LoVo (cell line): ENCODE data around the gene SETD6.
"Not testable (repeated sequence)": the region's sequence is repeated elsewhere in the genome, so short reads cannot be mapped to it uniquely, and the experiment has no call there.

Source experiments
- DNase-seq: peaks from one replicate; pipeline ENCODE4 v3.0.0-alpha.2; 2016; ENCODE audit warnings: low spot score

The SETD6 gene, protein sequence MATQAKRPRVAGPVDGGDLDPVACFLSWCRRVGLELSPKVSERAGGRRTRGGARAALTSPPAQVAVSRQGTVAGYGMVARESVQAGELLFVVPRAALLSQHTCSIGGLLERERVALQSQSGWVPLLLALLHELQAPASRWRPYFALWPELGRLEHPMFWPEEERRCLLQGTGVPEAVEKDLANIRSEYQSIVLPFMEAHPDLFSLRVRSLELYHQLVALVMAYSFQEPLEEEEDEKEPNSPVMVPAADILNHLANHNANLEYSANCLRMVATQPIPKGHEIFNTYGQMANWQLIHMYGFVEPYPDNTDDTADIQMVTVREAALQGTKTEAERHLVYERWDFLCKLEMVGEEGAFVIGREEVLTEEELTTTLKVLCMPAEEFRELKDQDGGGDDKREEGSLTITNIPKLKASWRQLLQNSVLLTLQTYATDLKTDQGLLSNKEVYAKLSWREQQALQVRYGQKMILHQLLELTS

DNA sequence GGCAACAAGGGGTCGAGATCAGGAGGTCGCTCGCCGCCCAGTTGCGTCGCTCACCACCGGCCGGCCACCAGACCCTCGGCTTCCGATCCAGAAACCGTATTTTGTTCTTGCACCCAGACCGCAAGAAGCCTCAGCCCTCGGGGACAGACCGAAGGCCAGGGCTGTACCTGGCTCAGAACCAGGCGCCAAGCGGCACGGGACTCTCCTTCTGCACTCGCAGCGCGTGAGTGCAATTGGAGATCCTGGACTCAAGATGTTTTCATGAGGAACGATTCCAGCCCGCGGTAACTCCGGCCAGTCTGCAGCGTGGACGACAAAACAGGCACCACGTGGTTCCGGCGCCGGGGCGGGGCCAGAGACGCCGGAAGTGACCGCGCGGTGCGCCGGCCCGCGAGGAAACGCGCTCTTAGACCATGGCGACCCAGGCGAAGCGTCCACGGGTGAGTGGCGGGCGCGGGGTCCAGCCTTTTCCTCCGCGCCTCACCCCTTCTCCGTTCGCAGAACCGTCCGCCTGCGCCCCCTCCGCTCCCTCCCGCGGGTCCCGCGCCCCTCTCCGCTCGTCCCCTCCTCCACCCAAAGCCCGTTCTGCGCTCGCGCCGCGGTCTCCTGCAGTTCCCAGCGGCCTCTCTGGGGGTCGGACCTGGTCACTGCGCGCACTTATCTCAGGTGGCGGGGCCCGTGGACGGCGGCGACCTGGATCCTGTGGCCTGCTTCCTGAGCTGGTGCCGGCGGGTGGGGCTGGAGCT is at the start of gene SETD6:
TSS of gene SETD6 (plus strand) at position 393 of the 746 bp plus-strand sequence. CDS start at position 414, 21 bp downstream.
- peak; percentile 90 for DNase-seq

DNA sequence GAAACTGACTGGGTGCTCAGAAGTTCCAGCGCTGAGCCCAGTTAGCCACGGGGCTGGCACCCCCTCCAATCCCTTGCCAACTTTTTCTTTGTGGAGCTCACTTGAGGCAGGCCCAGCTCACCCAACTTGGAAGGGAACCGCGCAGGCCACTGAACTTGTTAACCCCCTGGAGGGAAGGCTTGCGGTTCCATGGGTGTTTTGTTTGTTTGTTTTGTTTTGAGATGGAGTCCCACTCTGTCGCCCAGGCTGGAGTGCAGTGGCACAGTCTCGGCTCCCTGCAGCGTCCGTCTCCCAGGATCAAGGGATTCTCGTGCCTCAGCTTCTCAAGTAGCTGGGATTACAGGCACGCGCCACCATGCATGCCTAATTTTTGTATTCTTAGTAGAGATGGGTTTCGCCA is 49.5 kb upstream of the SETD6 start:
- no peak for DNase-seq

DNA sequence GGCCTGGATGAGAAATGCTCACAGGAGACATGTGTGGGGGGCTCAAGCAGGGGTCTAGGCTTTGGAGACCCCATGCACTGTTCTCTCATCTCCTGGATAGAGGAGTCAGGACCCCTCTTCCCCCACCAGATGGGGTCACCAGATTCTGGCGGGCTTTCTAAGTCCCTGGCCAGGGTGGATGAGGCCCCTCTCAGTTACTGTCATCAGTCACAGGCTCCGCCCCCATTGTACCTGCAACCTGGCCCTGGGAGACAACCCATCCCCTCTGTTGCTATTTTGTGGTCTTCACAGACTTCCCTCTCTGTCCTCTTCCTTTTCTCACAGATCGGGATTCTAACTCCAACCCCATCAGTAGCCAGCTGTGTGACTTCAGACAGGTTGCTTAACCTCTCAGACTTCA is 48.9 kb upstream of the SETD6 start:
- no peak for DNase-seq

GRCh38 chr16:58467905-58468304 is 47.4 kb upstream of the SETD6 start:
- no peak for DNase-seq

GRCh38 chr16:58471209-58471975 is 43.9 kb upstream of the SETD6 start:
- no peak for DNase-seq

- DNase-seq: no peak
Observed at GRCh38 chr16:58472266-58472665, 43.1 kb upstream of the SETD6 start.

GRCh38 chr16:58472827-58473226 is 42.5 kb upstream of the SETD6 start:
- no peak for DNase-seq

DNA sequence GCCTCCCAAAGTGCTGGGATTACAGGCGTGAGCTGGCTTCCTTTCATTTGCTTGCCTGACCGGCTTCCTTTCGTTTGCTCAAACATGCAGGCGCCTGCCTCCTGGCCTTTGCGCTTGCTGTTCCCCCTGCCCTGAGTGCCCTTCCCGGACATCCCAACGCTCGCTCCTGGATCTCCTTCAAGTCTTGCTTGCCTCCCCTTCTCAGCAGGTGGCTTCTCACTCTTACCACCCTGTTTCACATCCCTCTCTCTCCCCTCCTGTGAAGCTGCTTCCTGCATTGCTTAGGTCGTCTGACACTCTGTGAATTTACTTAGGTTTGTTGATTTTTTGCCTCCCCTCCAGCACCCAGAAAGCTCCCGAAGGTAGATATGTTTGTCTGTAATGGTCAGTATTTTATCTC is 41.0 kb upstream of the SETD6 start:
- no peak for DNase-seq

DNA sequence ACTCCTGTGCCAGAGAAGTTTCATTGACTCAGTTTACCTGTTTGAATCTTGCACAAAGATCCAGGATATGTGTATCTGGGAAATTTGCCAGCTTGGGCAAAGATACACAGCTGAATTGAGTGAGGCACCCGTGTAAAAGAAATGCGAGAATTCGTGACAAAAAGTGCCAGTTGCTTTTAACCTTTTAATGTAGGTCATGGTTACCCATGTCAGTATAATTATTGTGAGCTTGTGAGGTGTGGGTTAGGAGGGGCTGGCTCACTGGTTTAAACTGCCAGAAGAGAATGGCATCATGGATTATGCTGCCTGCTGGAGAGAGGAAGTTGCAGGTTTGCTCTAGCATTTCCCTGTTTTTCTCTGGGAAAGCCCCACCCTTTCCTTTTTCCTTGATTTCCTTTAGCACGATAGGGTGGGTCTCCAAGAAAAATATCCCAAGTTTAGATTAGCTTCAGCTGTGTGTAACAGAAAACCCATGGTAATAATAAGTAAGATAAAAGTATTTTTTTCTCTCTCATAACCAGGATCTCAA is 40.2 kb upstream of the SETD6 start:
- DNase-seq: no peak

DNA sequence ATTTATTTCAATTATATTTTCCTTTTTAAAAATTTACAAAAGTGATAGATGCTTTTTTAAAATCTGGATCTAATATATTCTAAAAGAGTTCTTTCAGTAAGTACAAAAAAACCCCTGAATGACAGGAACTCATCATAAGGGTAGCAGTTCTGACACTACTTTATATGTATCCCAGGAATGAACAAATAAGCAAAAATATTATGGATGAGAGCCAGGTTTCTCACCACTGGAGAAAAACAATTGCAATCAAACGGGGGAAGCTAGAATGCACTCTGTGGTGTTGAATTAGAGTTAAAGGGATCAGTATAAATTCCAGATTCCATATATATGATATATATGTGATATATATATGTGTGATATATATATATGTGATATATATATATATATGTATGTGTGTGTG is 38.5 kb upstream of the SETD6 start:
- DNase-seq: no peak

GRCh38 chr16:58478427-58478826 is 36.9 kb upstream of the SETD6 start:
- no peak for DNase-seq

DNA sequence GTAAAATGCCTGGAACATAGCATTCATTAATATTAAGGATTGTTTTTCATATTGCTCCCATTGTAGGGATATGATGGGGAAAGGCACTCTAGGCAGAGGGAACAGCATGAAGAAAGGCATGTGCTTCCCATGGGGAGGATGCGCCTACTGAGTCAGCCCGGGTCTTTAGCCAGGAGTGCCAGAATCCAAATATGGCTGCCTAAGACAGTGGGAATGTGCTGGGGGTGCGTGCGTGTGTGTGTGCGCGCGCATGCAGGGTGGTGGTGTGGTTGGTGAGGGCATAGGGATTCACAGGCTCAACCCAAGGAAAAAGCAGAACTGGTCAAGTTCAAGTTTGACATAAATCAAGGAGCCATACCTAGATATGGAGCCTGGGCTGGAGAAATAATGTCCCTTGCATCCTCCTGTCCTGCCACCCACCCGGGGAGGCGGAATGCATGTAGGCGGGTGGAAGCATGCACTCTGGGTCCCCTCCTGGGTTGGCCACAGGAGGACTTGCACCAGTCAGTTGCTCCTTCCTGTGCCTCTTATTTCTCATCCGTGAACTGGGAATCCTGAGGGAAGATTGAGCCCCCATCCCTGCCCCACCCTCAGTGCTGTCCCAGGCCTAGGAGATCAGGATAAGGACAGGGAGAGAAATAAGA is 34.0 kb upstream of the SETD6 start:
- no peak for DNase-seq

GRCh38 chr16:58481931-58482330 is 33.4 kb upstream of the SETD6 start:
- DNase-seq: no peak

- no peak for DNase-seq
Observed at GRCh38 chr16:58485184-58485887, 30.0 kb upstream of the SETD6 start.

DNA sequence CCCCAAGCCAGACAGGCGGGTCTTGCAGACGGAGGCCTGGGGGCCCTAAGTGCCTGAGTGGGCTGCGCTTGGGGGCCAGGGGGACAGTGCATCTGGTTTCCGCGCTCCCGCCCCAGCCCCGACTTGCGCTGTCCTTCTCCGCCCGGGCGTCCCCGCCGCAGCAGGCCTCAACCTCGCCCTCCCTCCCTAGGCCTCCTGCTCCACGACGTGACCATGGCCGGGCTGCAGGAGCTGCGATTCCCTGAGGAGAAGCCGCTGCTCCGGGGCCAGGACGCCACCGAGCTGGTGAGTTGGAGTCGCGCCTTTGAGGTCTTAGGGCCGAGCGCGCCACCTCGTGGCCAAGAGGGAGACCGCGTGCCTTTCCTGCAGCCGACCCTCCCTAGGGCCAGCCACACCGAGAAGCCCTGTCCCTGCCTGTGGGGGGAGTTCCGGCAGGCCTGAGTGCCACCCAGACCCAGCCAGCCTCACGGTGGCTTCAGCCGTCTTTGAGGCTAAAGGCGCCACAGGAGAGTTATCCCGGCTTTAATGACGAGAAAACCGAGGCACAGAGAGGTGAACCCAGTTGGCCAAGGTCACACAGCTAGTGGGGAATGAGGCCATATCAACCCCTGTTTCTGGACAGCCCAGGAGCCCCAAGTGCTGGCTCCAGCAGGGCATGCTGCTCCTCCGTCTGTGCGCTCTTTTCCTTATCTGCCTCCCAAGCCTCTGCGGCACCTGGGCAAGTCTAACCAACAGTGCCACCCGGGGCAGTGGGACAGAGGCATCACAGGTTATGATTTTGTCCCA is 27.6 kb upstream of the SETD6 start:
- DNase-seq: peak; percentile 80

DNA sequence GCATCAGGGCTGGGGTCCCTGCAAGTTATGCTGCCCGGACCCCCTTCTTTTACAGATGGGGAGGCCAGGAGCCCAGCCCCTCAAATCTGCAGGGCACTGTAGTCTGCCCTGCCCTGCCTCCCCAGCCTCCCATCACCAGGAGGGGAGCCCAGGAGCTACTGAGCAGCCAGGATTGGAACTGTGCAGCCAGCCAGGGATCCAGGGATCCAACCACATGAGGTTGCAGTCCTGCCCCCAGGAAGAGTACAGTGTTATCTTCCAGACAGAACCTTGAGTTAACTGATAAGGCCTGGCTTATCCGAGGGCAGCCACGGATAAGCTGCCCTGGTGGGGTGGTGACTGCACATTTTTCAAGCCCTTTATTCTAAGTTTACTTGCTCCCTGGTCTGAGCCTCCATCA is 26.8 kb upstream of the SETD6 start:
- no peak for DNase-seq

DNA sequence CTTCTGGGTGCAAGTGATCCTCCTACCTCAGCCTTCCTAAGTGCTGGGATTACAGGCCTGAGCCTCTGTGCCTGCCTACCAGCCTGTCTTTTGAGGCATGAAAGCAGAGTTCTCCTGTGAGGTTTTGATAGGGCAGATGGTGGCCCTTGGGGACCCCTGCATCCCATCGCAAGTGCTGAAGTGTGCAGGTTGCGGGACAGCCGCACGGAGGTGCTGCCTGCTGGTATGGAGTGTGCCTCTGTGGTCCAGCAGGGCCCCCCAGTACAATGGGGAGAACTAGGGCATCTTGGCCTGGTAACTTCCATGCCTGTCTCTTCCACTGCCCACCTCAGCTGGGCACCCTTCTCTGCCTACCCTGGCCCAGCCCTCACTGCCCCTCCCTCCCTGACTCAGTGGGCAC is 25.3 kb upstream of the SETD6 start:
- DNase-seq: no peak

GRCh38 chr16:58490539-58490938 is 24.8 kb upstream of the SETD6 start:
- not testable (repeated sequence) for DNase-seq

GRCh38 chr16:58492066-58492465 is 23.3 kb upstream of the SETD6 start:
- DNase-seq: no peak

- no peak for DNase-seq
Observed at GRCh38 chr16:58492735-58493134, 22.6 kb upstream of the SETD6 start.
